ENCODE data around the gene CALML4.
"Not testable (repeated sequence)": the region's sequence is repeated elsewhere in the genome, so short reads cannot be mapped to it uniquely, and the experiment has no call there.

The CALML4 gene

DNA sequence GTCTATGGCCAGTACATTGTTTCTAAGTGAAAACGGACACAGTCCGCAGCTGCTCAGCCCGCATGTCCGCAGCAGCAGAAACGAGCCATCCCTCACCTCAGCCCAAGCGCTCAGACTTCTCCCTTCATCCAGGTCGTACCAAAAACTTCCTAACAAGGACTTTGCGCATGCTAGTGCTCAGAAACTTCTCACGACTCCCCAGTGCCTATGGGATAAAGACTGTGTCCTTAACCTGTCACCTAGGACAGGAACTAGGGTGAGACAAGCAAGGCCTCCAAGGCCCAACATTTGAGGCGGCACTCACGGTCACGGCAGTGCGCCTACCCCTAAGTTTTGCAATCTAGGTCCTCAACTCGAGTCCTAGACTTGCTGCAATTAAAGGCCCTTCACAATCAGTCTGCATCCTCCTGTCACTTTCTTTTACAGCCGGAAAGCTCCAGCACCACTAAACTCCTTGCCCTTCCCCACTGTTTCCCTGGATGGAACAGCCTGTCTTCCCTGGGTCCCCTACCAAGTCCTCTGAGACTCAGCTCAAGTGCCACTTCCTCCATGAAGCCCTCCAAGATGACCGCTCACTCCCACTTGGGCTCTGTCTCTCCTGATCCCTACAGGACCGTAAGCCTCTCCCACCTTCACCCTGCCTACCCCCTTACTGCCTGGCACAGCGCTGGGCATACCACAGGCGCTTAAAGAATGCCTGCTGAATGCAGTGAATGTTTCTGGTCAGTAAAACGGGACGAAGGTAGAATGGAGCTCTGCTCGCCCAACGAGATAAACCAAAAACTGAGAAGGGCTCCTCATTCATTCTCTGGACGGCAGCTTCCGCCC, 23.2 kb upstream of the CALML4 start:
- Histone ChIP-seq H3K36me3 (ENCODE audit: insufficient read depth, low read length) (peaks cover 3% of the 10 kb centered on the region; the same call in 1 of the 2 replicates), H3K4me3 (peak overlapping the region; percentile 78), H3K9ac (ENCODE audit: insufficient read length) (peak overlapping the region; percentile 80), H3K9me3 (ENCODE audit: low read depth, low read length) (no peaks in the 10 kb centered on the region), H3K27ac (no peak overlapping the region)
- TF ChIP-seq EZH2 (IDR thresholded peaks at IDR 0.05) (no peak), FOXP2 (optimal IDR thresholded peaks at IDR 0.05; ENCODE audit: control extremely low read depth, extremely low read length, insufficient read depth) (no peak), POLR2AphosphoS5 (IDR thresholded peaks at IDR 0.05; ENCODE audit: borderline replicate concordance, low read depth, low read length) (no peak)
- DNase-seq (ENCODE audit: low read depth, low spot score): no peak

DNA sequence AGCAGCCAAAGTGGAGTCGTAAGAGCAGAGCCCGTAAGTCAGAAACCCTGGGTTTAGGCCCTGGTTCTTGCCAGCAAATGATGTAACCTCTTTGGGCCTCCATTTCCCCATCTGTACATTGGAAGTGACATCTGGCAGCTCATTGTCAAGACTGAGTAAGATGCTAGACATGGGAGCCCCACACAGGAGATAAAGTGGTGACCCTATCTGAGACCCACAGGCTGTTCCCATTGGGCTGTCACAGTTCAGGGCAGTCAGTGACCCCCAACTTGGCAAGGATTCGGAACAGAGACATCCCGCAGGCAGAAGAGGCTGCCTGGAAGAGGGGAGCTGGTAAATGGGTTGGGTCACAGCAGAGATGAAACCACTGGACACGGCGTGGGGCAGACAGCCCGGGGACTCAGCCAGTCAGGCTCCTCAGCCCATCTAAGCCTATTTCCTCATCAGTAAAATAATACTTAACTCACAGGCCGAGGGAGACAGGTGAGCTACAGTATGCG, 22.6 kb upstream of the CALML4 start:
- H3K27ac ChIP-seq: no peak overlapping the region
- peak overlapping the region; percentile 80 for H3K9ac ChIP-seq (ENCODE audit: insufficient read length)
- no peak for TF ChIP-seq EZH2 (IDR thresholded peaks at IDR 0.05)
- TF ChIP-seq POLR2AphosphoS5 (IDR thresholded peaks at IDR 0.05; ENCODE audit: borderline replicate concordance, low read depth, low read length): no peak
- no peak for TF ChIP-seq FOXP2 (optimal IDR thresholded peaks at IDR 0.05; ENCODE audit: control extremely low read depth, extremely low read length, insufficient read depth)
- H3K36me3 ChIP-seq (ENCODE audit: insufficient read depth, low read length): peaks cover 7% of the 10 kb centered on the region; the same call in 1 of the 2 replicates
- H3K4me3 ChIP-seq: peak overlapping the region; percentile 78
- DNase-seq (ENCODE audit: low read depth, low spot score): no peak
- H3K9me3 ChIP-seq (ENCODE audit: low read depth, low read length): no peaks in the 10 kb centered on the region

DNA sequence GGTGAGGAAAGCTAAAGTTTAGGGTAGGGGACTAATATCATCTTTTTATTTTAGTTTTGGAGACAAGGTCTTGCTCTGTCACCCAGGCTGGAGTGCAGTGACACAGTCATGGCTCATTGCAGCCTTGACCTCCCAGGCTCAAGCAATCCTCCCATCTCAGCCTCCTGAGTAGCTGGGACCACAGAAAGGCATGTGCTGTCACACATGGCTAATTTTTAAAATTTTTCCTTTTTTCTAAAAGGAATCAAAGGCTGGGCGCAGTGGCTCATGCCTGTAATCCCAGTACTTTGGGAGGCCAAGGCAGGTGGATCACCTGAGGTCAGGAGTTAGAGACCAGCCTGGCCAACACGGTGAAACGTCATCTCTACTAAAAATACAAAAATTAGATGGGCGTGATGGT, 20.3 kb upstream of the CALML4 start:
- H3K9ac ChIP-seq (ENCODE audit: insufficient read length); DNase-seq (ENCODE audit: low read depth, low spot score); H3K9me3 ChIP-seq (ENCODE audit: low read depth, low read length); H3K36me3 ChIP-seq (ENCODE audit: insufficient read depth, low read length); H3K4me3 ChIP-seq: not testable (repeated sequence)
- H3K27ac ChIP-seq: peak overlapping the region; percentile 14; the same call in 1 of the 2 replicates

DNA sequence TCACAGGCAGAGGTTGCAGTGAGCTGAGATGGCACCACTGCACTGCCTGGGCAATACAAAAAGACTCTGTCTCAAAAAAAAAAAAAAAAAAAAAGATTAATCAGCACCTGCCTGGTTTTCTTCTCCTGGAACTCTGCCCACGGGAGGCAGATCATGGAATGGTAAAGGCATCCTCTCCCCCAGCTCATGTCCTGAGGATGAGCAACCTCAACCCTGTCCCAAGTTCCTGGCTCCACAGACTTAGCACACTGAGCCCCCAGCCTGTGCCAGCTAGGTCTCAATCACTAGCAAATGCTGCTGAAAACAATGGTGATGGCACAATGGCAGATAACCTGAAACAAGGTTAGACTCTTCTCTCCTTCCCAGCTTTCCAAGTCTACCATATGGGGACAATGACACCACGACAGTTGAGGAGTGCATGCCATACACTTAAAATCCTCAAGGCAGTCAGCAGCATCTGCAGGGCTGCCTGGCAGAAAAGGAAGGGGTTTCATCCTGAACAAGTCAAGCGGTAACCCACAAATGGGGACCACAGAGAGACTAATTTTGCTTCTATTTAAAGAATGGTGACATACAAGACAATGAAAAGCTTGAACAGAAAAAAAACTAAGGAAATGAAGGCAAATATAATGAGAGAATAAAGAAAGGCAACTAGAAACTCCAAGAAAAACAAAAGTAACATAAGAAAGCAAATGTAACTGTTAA, 19.6 kb upstream of the CALML4 start:
- DNase-seq (ENCODE audit: low read depth, low spot score): no peak
- Histone ChIP-seq H3K36me3 (ENCODE audit: insufficient read depth, low read length) (peaks cover 11% of the 10 kb centered on the region; the same call in 1 of the 2 replicates), H3K9me3 (ENCODE audit: low read depth, low read length) (no peaks in the 10 kb centered on the region), H3K4me3 (no peak overlapping the region), H3K27ac (peak overlapping the region; percentile 14; the same call in 1 of the 2 replicates), H3K9ac (ENCODE audit: insufficient read length) (no peak overlapping the region)
- no peak for TF ChIP-seq POLR2AphosphoS5 (IDR thresholded peaks at IDR 0.05; ENCODE audit: borderline replicate concordance, low read depth, low read length)
- no peak for TF ChIP-seq EZH2 (IDR thresholded peaks at IDR 0.05)
- no peak for TF ChIP-seq FOXP2 (optimal IDR thresholded peaks at IDR 0.05; ENCODE audit: control extremely low read depth, extremely low read length, insufficient read depth)

DNA sequence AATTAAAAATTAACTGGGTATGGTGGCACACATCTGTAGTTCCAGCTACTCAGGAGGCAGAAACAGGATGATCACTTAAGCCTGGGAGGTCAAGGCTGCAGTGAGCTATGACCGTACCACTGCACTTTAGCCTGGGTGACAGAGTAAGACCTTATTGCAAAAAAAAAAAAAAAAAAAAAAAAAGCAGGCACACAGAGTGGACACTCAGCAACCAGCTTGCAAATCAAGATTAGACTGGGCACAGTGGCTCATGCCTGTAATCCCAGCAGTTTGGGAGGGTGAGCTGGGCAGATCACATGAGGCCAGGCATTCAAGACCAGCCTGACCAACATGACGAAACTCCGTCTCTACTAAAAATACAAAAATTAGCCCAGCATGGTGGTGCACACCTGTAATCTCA, 19.0 kb upstream of the CALML4 start:
- no peak overlapping the region for H3K27ac ChIP-seq
- H3K9me3 ChIP-seq (ENCODE audit: low read depth, low read length): no peaks in the 10 kb centered on the region
- H3K9ac ChIP-seq (ENCODE audit: insufficient read length): no peak overlapping the region
- TF ChIP-seq EZH2 (IDR thresholded peaks at IDR 0.05) (no peak), FOXP2 (optimal IDR thresholded peaks at IDR 0.05; ENCODE audit: control extremely low read depth, extremely low read length, insufficient read depth) (no peak), POLR2AphosphoS5 (IDR thresholded peaks at IDR 0.05; ENCODE audit: borderline replicate concordance, low read depth, low read length) (no peak)
- H3K4me3 ChIP-seq: no peak overlapping the region
- DNase-seq (ENCODE audit: low read depth, low spot score): no peak
- H3K36me3 ChIP-seq (ENCODE audit: insufficient read depth, low read length): peaks cover 17% of the 10 kb centered on the region

DNA sequence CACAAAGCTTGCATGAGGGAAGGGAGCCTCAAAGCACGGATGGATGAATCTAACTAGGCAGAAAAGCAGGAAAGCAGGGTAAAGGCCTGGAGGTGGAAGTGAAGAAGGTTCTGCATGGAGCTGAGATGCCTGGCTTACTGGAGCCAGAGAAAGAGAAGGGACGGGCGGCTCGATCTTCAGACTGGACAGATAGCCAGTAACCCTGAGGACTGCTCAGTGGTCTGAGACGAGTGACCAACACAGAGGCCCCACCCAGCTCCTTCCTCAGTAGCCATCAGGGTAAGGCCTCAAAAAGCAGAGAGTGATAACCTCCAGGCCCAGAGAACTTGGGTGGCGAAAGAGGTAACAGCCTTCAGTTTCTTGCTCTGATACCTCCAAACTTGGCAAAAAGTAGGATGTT, 18.0 kb upstream of the CALML4 start:
- no peak for DNase-seq (ENCODE audit: low read depth, low spot score)
- Histone ChIP-seq H3K36me3 (ENCODE audit: insufficient read depth, low read length) (peaks cover 26% of the 10 kb centered on the region), H3K27ac (no peak overlapping the region), H3K9me3 (ENCODE audit: low read depth, low read length) (no peaks in the 10 kb centered on the region), H3K9ac (ENCODE audit: insufficient read length) (no peak overlapping the region), H3K4me3 (no peak overlapping the region)
- TF ChIP-seq POLR2AphosphoS5 (IDR thresholded peaks at IDR 0.05; ENCODE audit: borderline replicate concordance, low read depth, low read length): no peak

DNA sequence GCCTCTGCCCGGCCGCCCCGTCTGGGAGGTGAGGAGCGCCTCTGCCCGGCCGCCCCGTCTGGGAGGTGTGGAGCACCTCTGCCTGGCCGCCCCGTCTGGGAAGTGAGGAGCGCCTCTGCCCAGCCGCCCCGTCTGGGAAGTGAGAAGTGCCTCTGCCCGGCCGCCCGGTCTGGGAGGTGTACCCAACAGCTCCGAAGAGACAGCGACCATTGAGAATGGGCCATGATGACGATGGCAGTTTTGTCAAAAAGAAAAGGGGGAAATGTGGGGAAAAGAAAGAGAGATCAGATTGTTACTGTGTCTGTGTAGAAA, 17.3 kb upstream of the CALML4 start:
- H3K9ac ChIP-seq (ENCODE audit: insufficient read length); DNase-seq (ENCODE audit: low read depth, low spot score): not testable (repeated sequence)

DNA sequence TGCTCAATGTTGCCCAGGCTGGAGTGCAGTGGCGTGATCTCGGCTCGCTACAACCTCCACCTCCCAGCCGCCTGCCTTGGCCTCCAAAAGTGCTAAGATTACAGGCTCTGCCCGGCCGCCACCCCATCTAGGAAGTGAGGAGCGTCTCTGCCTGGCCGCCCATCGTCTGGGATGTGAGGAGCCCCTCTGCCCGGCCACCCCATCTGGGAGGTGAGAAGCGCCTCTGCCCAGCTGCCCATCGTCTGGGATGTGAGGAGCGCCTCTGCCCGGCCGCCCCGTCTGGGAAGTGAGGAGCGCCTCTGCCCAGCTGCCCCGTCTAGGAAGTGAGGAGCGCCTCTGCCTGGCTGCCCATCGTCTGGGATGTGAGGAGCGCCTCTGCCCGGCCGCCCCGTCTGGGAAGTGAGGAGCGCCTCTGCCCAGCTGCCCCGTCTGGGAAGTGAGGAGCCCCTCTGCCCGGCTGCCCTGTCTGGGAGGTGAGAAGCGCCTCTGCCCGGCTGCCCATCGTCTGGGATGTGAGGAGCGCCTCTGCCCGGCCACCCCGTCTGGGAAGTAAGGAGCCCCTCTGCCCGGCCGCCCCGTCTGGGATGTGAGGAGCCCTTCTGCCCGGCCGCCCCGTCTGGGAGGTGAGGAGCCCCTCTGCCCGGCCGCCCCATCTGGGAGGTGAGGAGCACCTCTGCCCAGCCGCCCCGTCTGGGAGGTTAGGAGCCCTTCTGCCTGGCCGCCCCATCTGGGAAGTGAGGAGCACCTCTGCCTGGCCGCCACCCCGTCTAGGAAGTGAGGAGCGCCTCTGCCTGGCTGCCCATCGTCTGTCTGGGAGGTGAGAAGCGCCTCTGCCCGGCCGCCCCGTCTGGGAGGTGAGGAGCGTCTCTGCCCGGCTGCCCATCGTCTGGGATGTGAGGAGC, 16.6 kb upstream of the CALML4 start:
- H3K9ac ChIP-seq (ENCODE audit: insufficient read length); DNase-seq (ENCODE audit: low read depth, low spot score); H3K9me3 ChIP-seq (ENCODE audit: low read depth, low read length); H3K27ac ChIP-seq; H3K4me3 ChIP-seq: not testable (repeated sequence)
- peaks cover 40% of the 10 kb centered on the region for H3K36me3 ChIP-seq (ENCODE audit: insufficient read depth, low read length)

More for the DNA sequence above, 17.3 kb upstream of the CALML4 start:
- not testable (repeated sequence) for H3K4me3 ChIP-seq; H3K27ac ChIP-seq; H3K9me3 ChIP-seq (ENCODE audit: low read depth, low read length)
- peaks cover 34% of the 10 kb centered on the region for H3K36me3 ChIP-seq (ENCODE audit: insufficient read depth, low read length)

Data from SK-N-MC (cell line).